K562 (cell line): Measurements from ENCODE around the gene ELOVL5. TPM values are rescaled to one million over a fixed set of nuclear protein-coding genes. Genes with fewer than 3 reads are reported as not detected.

Experiments used
- ATAC-seq: fragments of 200-7000 bp; cut with Tn5 transposase; 3 replicates; pipeline ENCODE4 v1.9.1; 2020; ENCODE audit warnings: moderate library complexity
- BruUV-seq: library from RNA; stranded (reverse); fragments of 400-500 nt; replicated peaks from 2 replicates; lab custom pipeline; 2021; lab: Mats Ljungman, UMichigan
- CTCF ChIA-PET: fragments of 300-600 bp; formaldehyde crosslinking; extraction: SDS; loops from one replicate; lab custom pipeline; 2021; ENCODE audit warnings: low intra/inter-chr PET ratio; lab: Yijun Ruan, JAX
- POLR2A ChIA-PET: fragments of 300-600, 350-650 bp; sonication (Branson Sonifier 250); formaldehyde crosslinking; extraction: SDS; loops from one replicate; lab custom pipeline; 2021; ENCODE audit warnings: antibody characterized with exemption, inconsistent platforms; lab: Yijun Ruan, JAX
- DNase-seq, 4 experiments: peaks; one replicate each; pipeline versions ENCODE4 v3.0.0 to v3.0.0-alpha.2; 2011 to 2018; ENCODE audit warnings: low spot score in 3 of 4, mixed read lengths in 3 of 4; ENCODE audit errors: extremely low read depth in 1 of 4
- FAIRE-seq: peaks from 2 replicates; lab custom pipeline; 2011; peaks lifted over from hg19 to GRCh38; lab: Jason Lieb, UNC
- H2AFZ ChIP-seq: 2 replicates; pipeline ENCODE4 v1.6.0; 2011; ENCODE audit warnings: low read depth, low read length, control low read depth, inconsistent platforms
- H3K27ac ChIP-seq: fragments of 200-600 bp; 3 replicates; pipeline ENCODE4 v1.8.0; 2011; ENCODE audit warnings: low read depth, mild to moderate bottlenecking, control low read depth, inconsistent platforms, low read length, moderate library complexity, mixed read lengths; ENCODE audit errors: extremely low read depth
- H3K27me3 ChIP-seq, 2 experiments: fragments of 300-600 bp in 1 of 2; 2 replicates in 1 of 2; 3 replicates in 1 of 2; pipeline versions ENCODE4 v1.6.0 to v1.8.0; 2011; ENCODE audit warnings: inconsistent platforms in 2 of 2, low read length in 2 of 2, mild to moderate bottlenecking in 1 of 2, mixed read lengths in 1 of 2, moderate library complexity in 1 of 2; ENCODE audit not compliant: control insufficient read depth in 2 of 2, insufficient read depth in 2 of 2
- H3K36me3 ChIP-seq: fragments of 300-600 bp; 3 replicates; pipeline ENCODE4 v1.8.0; 2011; ENCODE audit warnings: mild to moderate bottlenecking, low read length, inconsistent platforms; ENCODE audit not compliant: control insufficient read depth, insufficient read depth
- H3K4me1 ChIP-seq, 2 experiments: fragments of 200-600 bp in 1 of 2; replicated peaks in 1 of 2; 2 replicates in 1 of 2; 3 replicates in 1 of 2; pipeline versions ENCODE4 v1.5.1 to v1.8.0; 2011; ENCODE audit warnings: inconsistent platforms in 2 of 2, low read length in 2 of 2, mild to moderate bottlenecking in 1 of 2, mixed read lengths in 1 of 2, moderate library complexity in 1 of 2; ENCODE audit not compliant: control insufficient read depth in 2 of 2, insufficient read depth in 2 of 2
- H3K4me2 ChIP-seq: 2 replicates; pipeline ENCODE4 v1.6.1; 2011; ENCODE audit warnings: low read length, control low read depth, inconsistent platforms, mixed read lengths; ENCODE audit not compliant: insufficient read depth
- H3K4me3 ChIP-seq: fragments of 200-600 bp; sonication (generic), shearing (Covaris generic); 2 replicates; pipeline ENCODE4 v1.5.1; 2016; ENCODE audit warnings: control low read depth, inconsistent platforms
- H3K79me2 ChIP-seq: fragments of 200-600 bp; 3 replicates; pipeline ENCODE4 v1.8.0; 2011; ENCODE audit warnings: low read length, inconsistent platforms; ENCODE audit not compliant: control insufficient read depth, insufficient read depth
- H3K9ac ChIP-seq, 2 experiments: 2 replicates each; pipeline versions ENCODE4 v1.6.0 to v1.6.1; 2011; ENCODE audit warnings: low read depth in 2 of 2, low read length in 2 of 2, control low read depth in 1 of 2, inconsistent platforms in 1 of 2, mild to moderate bottlenecking in 1 of 2, mixed read lengths in 1 of 2; ENCODE audit not compliant: insufficient read depth in 1 of 2
- H3K9me1 ChIP-seq: one replicate; pipeline ENCODE4 v1.6.0; 2011; ENCODE audit warnings: inconsistent platforms, mild to moderate bottlenecking, low read length, moderate library complexity; ENCODE audit not compliant: control insufficient read depth, insufficient read depth
- H3K9me3 ChIP-seq: replicated peaks from 2 replicates; pipeline ENCODE4 v1.5.1; 2011; ENCODE audit warnings: low read depth, low read length, inconsistent platforms; ENCODE audit not compliant: control insufficient read depth, insufficient read depth
- H4K20me1 ChIP-seq: replicated peaks from 2 replicates; pipeline ENCODE4 v1.6.1; 2011; ENCODE audit warnings: low read length, inconsistent platforms, mixed read lengths; ENCODE audit not compliant: control insufficient read depth, insufficient read depth
- ATF2 ChIP-seq: sonication (generic); formaldehyde crosslinking; IDR thresholded peaks from 2 replicates; pipeline ENCODE4 v1.8.1; 2022; ENCODE audit warnings: missing genetic modification reagents
- EZH2 ChIP-seq: IDR thresholded peaks from 2 replicates; pipeline ENCODE4 v1.6.1; 2012; ENCODE audit warnings: low read depth, mild to moderate bottlenecking, inconsistent platforms, low read length, borderline replicate concordance
- HMBOX1 ChIP-seq: sonication (generic); IDR thresholded peaks from 2 replicates; pipeline ENCODE4 v1.6.1; 2016
- NCOA4 ChIP-seq: fragments of 450-650 bp; IDR thresholded peaks from 2 replicates; pipeline ENCODE4 v1.6.1; 2018; ENCODE audit warnings: mild to moderate bottlenecking; ENCODE audit not compliant: partially characterized antibody
- RAD21 ChIP-seq, 2 experiments: fragments of 250-450 bp in 1 of 2; fragments of 450-650 bp in 1 of 2; sonication (Bioruptor Pico) in 1 of 2; formaldehyde crosslinking in 1 of 2; IDR thresholded peaks in 1 of 2; conservative IDR thresholded peaks in 1 of 2; 2 replicates each; pipeline versions ENCODE4 v1.4.0 to v1.8.0; 2020 to 2022; ENCODE audit warnings: mild to moderate bottlenecking in 2 of 2, moderate library complexity in 1 of 2
- ZBTB5 ChIP-seq: fragments of 450-650 bp; IDR thresholded peaks from 2 replicates; pipeline ENCODE4 v1.6.1; 2017; ENCODE audit warnings: antibody characterized with exemption
- in situ Hi-C: fragments of 300-500 bp; cut with MboI; formaldehyde crosslinking; loops from 4 replicates; pipeline ENCODE4 v1.15.0; 2018; ENCODE audit warnings: inconsistent platforms, mixed read lengths
- intact Hi-C: fragments of 100-400 bp; cut with micrococcal nuclease; formaldehyde crosslinking; loops from 2 replicates; pipeline ENCODE4 v1.14.2; 2022
- polyA plus RNA-seq, 8 experiments: library from polyadenylated mRNA; depleted of rRNA in 4 of 8; stranded (reverse) in 5 of 8; unstranded in 3 of 8; fragments of >200 nt; fragmentation: Nextera tagmentation in 2 of 8; fragmentation: Illumina TruSeq in 1 of 8; extraction: Ambion mirVana in 2 of 8; extraction: Trizol in 1 of 8; gene quantifications; 2 replicates each; pipeline versions ENCODE4 v1.2.1 to v1.2.3, GENCODE V29; 2011 to 2014; ENCODE audit warnings: inconsistent platforms in 1 of 8, missing spikeins in 1 of 8
- total RNA-seq, 7 experiments: library from RNA; depleted of rRNA in 6 of 7; stranded (reverse); fragments of >200 nt in 6 of 7; fragmentation: Illumina TruSeq in 2 of 7; extraction: Trizol in 2 of 7; gene quantifications; 2 replicates each; pipeline versions ENCODE4 v1.2.1 to v1.2.3, GENCODE V29; 2011 to 2021; ENCODE audit warnings: low replicate concordance in 1 of 7

The ELOVL5 gene
- total and polyA plus RNA-seq, 9 of the 15 experiments (the other 6 are each of a cell fraction or from before 2014, with no cell fraction given), result 70.6 to 245 (median 132) TPM

- TF ChIP-seq ZBTB5 (no peak), NCOA4 (no peak), EZH2 (no peak), RAD21 (CRISPR knock-in tag; conservative IDR thresholded peaks at IDR 0.05 in 1 of 2, IDR thresholded peaks at IDR 0.05 in 1 of 2) (no peak)
These were observed 20.4 kb downstream of the ELOVL5 start (continued) for GRCh38 chr6:53328375-53328774.

- peaks cover 26% of the 10 kb centered on the region for H4K20me1 ChIP-seq
- H3K9me1 ChIP-seq, result no peaks in the 10 kb centered on the region
- no peaks in the 10 kb centered on the region for H3K27me3 ChIP-seq
- peak overlapping the region; percentile 59 for H3K27ac ChIP-seq
- H2AFZ ChIP-seq, result no peak overlapping the region
- no peak overlapping the region for H3K4me3 ChIP-seq
- CTCF ChIA-PET, result no interaction called here
- no peak for DNase-seq
- POLR2A ChIA-PET, result interaction anchor here (0.5 to 1.5 kb wide), 5 partner anchors 11 to 32 kb away, joined by 3 to 8 read pairs (median 4); no protein-coding TSS in a partner anchor
- H3K36me3 ChIP-seq, result peaks cover 31% of the 10 kb centered on the region
- intact Hi-C loops (no loop called here), in situ Hi-C loops (no loop called here)
- H3K9me3 ChIP-seq, result no peaks in the 10 kb centered on the region
- ATAC-seq, result peak; percentile 60
- peaks cover 14 to 46% of the 10 kb centered on the region in 2 experiments for H3K4me1 ChIP-seq
- H3K79me2 ChIP-seq, result peaks cover 100% of the 10 kb centered on the region
- H3K4me2 ChIP-seq, result peak overlapping the region; percentile 44
- TF ChIP-seq ATF2 (no peak), HMBOX1 (0 out of 2 replicates have a peak, but pooled peaks have one; percentile 13)
- TF ChIP-seq, all 486 proteins: peak for 1
- no TSS peak for BruUV-seq
- H3K9ac ChIP-seq, result peak overlapping the region in 1 of 2 experiments; percentile 1; a peak in 1 of 4 replicates
- FAIRE-seq, result peak; percentile 72
These were observed 21.7 kb downstream of the ELOVL5 start for GRCh38 chr6:53327017-53327395.
